IPS-18c (cell line): ENCODE results near the gene SYNDIG1.

Source experiments
- H3K4me3 ChIP-seq: 2 replicates; pipeline ENCODE4 v1.7.0; 2013; ENCODE audit warnings: low read depth, mild to moderate bottlenecking, low read length, moderate library complexity; ENCODE audit not compliant: insufficient read depth
- H3K9me3 ChIP-seq: one replicate; pipeline ENCODE4 v1.6.1; 2013; ENCODE audit warnings: mild to moderate bottlenecking, low read length, moderate library complexity; ENCODE audit not compliant: control insufficient read depth, insufficient read depth

SYNDIG1 gene

DNA sequence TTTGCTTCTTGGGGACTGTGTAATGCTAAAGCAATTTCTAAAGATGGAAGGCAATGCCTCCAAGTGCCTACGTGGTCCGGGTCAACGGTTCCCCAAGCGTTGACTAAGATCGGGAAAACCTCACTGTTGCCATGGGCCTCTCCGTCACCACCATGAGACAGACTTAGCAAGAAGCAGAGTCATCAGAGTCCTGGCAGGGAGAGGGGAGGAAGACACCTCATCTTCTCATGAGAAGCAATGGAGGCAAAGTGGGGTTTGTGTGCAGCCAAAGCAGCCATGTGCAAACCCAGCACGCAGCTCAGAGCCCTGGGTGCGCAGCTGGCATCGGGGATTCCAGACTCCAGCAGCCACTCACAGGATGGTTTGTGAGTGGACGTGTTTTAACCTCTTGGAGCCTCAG is 111.4 kb downstream of the SYNDIG1 start:
- no peak overlapping the region for H3K4me3 ChIP-seq
- H3K9me3 ChIP-seq: no peaks in the 10 kb centered on the region

DNA sequence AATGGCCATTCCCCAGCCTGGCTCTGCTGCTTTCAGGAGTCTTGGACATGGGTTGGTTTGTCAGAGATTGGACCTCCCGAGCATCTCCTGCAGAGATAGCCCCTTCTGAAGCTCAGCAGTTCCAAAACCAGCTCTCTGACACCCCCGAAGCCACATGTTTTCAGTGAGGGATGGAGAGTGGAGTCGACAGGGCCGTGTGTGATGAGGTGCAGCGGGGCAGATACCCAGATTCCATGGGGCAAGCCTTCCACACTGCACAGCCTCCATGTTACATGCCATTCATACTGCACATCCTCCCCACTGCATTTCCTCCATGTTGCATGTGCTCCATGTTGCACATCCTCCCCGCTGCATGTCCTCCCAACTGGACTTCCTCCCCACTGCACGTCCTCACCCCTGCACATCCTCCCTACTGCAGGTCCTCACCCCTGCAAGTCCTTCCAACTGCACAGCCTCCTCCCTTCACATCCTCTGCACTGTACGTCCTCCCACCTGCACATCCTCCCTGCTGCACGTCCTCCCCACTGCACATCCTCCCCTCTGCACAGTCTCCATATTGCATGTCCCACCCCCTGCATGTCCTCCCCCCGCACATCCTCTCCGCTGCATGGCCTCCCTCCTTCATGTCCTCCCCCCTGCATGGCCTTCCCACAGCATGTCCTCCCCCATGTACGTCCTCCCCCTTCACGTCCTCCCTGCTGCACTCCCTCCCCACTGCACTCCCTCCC is 112.2 kb downstream of the SYNDIG1 start:
- Histone ChIP-seq H3K9me3 (no peaks in the 10 kb centered on the region), H3K4me3 (no peak overlapping the region)

DNA sequence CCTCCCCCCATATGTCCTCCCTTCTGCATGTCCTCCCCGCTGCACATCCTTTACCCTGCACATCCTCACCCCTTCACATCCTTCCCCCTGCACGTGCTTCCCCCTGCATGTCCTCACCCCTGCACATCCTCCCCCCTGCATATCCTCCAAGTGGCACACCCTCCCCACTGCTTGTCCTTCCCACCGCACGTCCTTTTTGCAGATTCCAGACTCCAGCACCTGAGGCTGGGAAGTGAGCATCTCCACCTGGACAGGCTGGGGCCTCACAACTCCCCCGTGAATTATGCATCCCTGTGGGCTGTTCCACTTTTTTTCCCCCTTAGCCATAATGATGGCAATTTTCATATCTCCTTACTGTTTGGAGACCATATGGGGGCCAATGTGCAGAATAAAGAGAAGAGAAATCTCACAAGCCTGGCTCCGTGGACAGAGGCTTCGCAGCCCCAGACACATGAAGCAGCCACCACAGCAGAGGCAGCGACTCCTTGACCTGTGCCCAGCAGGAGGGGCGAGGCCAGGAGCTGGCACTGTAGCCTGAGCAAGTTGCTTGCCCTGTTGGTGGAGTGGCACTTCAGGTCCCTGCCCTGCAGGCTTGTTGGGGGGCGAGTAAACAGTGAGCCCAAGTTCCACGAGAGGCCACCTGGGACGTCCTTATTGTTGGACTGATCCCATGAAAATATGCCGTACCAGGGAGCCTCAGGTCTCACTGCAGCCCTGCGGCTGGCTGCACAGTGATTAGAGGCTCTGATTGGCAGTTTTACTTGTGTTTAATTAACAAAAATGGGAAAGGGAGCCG is 113.1 kb downstream of the SYNDIG1 start:
- no peak overlapping the region for H3K4me3 ChIP-seq
- H3K9me3 ChIP-seq: no peaks in the 10 kb centered on the region

- Histone ChIP-seq H3K4me3 (no peak overlapping the region), H3K9me3 (no peaks in the 10 kb centered on the region)
These were observed 113.9 kb downstream of the SYNDIG1 start for GRCh38 chr20:24583169-24583792.

- Histone ChIP-seq H3K9me3 (no peaks in the 10 kb centered on the region), H3K4me3 (no peak overlapping the region)
These were observed 114.6 kb downstream of the SYNDIG1 start for GRCh38 chr20:24584078-24584477.

GRCh38 chr20:24584538-24585356 is 115.3 kb downstream of the SYNDIG1 start:
- Histone ChIP-seq H3K4me3 (no peak overlapping the region), H3K9me3 (no peaks in the 10 kb centered on the region)

GRCh38 chr20:24585796-24586522 is 116.5 kb downstream of the SYNDIG1 start:
- no peaks in the 10 kb centered on the region for H3K9me3 ChIP-seq
- H3K4me3 ChIP-seq: no peak overlapping the region

DNA sequence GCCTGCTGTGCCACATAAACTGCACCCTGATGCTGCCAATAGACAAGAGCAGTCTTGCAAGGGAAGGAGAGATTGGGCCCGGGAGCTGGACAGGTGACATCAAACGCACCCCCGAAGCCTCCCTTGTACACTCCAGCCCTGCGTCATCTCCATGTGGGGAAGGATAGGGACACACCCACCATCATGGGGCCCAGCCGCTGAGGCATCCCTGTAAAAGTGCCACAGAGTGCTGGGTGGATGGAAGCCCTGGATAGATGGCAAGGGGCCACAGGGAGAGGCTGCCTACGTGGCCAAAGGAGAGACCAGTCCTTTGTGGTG is 117.1 kb downstream of the SYNDIG1 start:
- H3K9me3 ChIP-seq: no peaks in the 10 kb centered on the region
- H3K4me3 ChIP-seq: no peak overlapping the region

- Histone ChIP-seq H3K4me3 (no peak overlapping the region), H3K9me3 (no peaks in the 10 kb centered on the region)
These were observed 118.1 kb downstream of the SYNDIG1 start for GRCh38 chr20:24587384-24588046.

DNA sequence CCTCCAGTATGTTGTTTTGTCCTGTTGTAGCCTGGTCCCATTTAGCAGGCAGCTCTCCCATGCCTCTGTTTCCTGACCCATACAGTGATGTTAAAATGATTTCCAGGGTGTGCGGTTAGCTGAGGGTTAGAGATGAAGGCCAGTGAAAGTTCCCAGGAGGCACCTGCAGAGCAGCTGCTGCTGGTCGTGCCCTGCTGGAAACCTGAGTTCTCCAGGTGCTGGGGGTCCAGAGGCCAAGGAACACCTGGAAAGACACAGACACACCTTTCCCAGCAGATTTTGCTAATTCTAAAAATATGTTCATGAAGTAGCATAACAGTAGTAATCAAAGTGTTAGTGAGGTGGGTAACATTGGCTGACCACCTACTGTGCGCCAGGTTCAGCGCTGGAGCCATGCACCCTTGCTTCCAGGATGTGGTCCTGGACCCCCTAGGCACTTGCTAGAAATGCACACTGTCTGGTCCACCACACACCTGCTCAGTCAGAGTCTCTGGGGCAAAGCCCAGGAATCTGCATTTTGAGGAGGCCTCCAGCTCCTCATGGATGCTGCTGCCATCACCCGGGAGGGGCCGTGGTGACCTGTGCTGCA is 118.7 kb downstream of the SYNDIG1 start:
- Histone ChIP-seq H3K9me3 (no peaks in the 10 kb centered on the region), H3K4me3 (no peak overlapping the region)

- H3K4me3 ChIP-seq: no peak overlapping the region
These were observed 119.4 kb downstream of the SYNDIG1 start for GRCh38 chr20:24588725-24589340.

GRCh38 chr20:24589381-24589780 is 120.0 kb downstream of the SYNDIG1 start:
- Histone ChIP-seq H3K9me3 (no peaks in the 10 kb centered on the region), H3K4me3 (no peak overlapping the region)

More at GRCh38 chr20:24588725-24589340, 119.4 kb downstream of the SYNDIG1 start:
- H3K9me3 ChIP-seq: no peaks in the 10 kb centered on the region

- no peak overlapping the region for H3K4me3 ChIP-seq
- no peaks in the 10 kb centered on the region for H3K9me3 ChIP-seq
These were observed 120.4 kb downstream of the SYNDIG1 start for GRCh38 chr20:24589815-24590177.

- no peak overlapping the region for H3K4me3 ChIP-seq
- no peaks in the 10 kb centered on the region for H3K9me3 ChIP-seq
These were observed 121.0 kb downstream of the SYNDIG1 start for GRCh38 chr20:24590178-24590982.

DNA sequence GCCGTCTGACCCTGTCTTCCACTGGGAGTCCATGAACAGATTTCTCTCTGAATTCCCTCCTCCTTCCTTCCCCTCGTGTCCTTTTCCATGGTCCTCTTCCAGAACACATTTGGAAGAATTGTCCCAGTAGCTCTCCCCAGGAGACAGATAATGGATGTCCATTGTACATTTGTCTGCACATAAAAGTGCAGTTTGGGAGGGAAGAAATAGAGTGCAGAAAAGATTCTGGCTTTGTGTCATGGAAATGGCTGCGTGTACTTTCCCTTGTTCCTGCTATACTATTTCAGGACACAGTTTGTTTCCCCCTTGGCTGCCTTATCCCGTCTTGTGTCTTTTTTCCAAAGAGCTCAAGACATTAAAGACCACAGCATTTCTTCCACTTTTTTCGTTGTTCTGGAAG is 127.6 kb downstream of the SYNDIG1 start:
- H3K4me3 ChIP-seq: no peak overlapping the region
- no peaks in the 10 kb centered on the region for H3K9me3 ChIP-seq
